GM23248 (cell line): ENCODE data around the gene CIAO1. TPM values are rescaled to one million over a fixed set of nuclear protein-coding genes. Genes with fewer than 3 reads are reported as not detected.

Experiments
- DNase-seq: peaks from one replicate; pipeline ENCODE4 v3.0.0-alpha.2; 2015
- H2AFZ ChIP-seq: fragments of 200-600 bp; sonication (generic); 2 replicates; pipeline ENCODE4 v1.6.1; 2016; ENCODE audit warnings: antibody characterized with exemption
- H3F3A ChIP-seq: fragments of 200-600 bp; sonication (generic); 2 replicates; pipeline ENCODE4 v1.6.1; 2016; ENCODE audit warnings: mild to moderate bottlenecking, antibody characterized with exemption, mixed run types; ENCODE audit not compliant: insufficient read depth
- H3K27ac ChIP-seq: fragments of 200-600 bp; sonication (generic); 2 replicates; pipeline ENCODE4 v1.5.1; 2016; ENCODE audit warnings: mild to moderate bottlenecking
- H3K27me3 ChIP-seq: fragments of 200-600 bp; sonication (generic); replicated peaks from 2 replicates; pipeline ENCODE4 v1.6.1; 2016; ENCODE audit warnings: mild to moderate bottlenecking; ENCODE audit not compliant: insufficient read depth
- H3K36me3 ChIP-seq: fragments of 200-600 bp; sonication (generic); 2 replicates; pipeline ENCODE4 v1.6.1; 2016; ENCODE audit warnings: low read depth, mild to moderate bottlenecking
- H3K4me1 ChIP-seq: fragments of 200-600 bp; sonication (generic); 2 replicates; pipeline ENCODE4 v1.6.1; 2016; ENCODE audit warnings: mild to moderate bottlenecking; ENCODE audit not compliant: insufficient read depth
- H3K4me2 ChIP-seq: fragments of 200-600 bp; sonication (generic); one replicate; pipeline ENCODE4 v1.6.1; 2016; ENCODE audit warnings: mild to moderate bottlenecking; ENCODE audit not compliant: unreplicated experiment
- H3K4me3 ChIP-seq: fragments of 200-600 bp; sonication (generic); 2 replicates; pipeline ENCODE4 v1.5.1; 2016; ENCODE audit warnings: mild to moderate bottlenecking
- H3K79me2 ChIP-seq: fragments of 200-600 bp; sonication (generic); 2 replicates; pipeline ENCODE4 v1.6.1; 2016; ENCODE audit warnings: mild to moderate bottlenecking; ENCODE audit not compliant: insufficient read depth
- H3K9ac ChIP-seq: fragments of 200-600 bp; sonication (generic); 2 replicates; pipeline ENCODE4 v1.6.1; 2016; ENCODE audit warnings: mild to moderate bottlenecking
- H3K9me2 ChIP-seq: fragments of 200-600 bp; sonication (generic); 2 replicates; pipeline ENCODE4 v1.6.1; 2016; ENCODE audit warnings: mixed run types, mild to moderate bottlenecking, moderate library complexity; ENCODE audit not compliant: insufficient read depth
- H3K9me3 ChIP-seq: fragments of 200-600 bp; sonication (generic); one replicate; pipeline ENCODE4 v1.6.1; 2017; ENCODE audit warnings: low read depth
- H4K20me1 ChIP-seq: fragments of 200-600 bp; sonication (generic); 2 replicates; pipeline ENCODE4 v1.6.0; 2016; ENCODE audit not compliant: insufficient read depth
- EZH2 ChIP-seq: fragments of 200-600 bp; sonication (generic); IDR thresholded peaks from 2 replicates; pipeline ENCODE4 v1.6.1; 2018; ENCODE audit warnings: antibody characterized with exemption, mild to moderate bottlenecking; ENCODE audit not compliant: insufficient read depth, poor library complexity, severe bottlenecking
- EZH2phosphoT487 ChIP-seq: fragments of 200-600 bp; sonication (generic); IDR thresholded peaks from 2 replicates; pipeline ENCODE4 v1.6.1; 2018; ENCODE audit warnings: antibody characterized with exemption, moderate library complexity, mild to moderate bottlenecking, low read depth; ENCODE audit not compliant: insufficient read depth
- WGBS, 2 experiments: methylation state at CpG; one replicate each; pipeline ENCODE4 v1.1.6; 2015 to 2017; ENCODE audit warnings: low lambda C conversion rate in 2 of 2, low coverage in 1 of 2; ENCODE audit errors: missing lambda C conversion rate in 2 of 2; 5-methylcytosine and 5-hydroxymethylcytosine counted together
- in situ Hi-C: fragments of 300-500 bp; cut with MboI; formaldehyde crosslinking; loops from 2 replicates; pipeline ENCODE4 v1.15.0; 2020
- polyA plus RNA-seq: library from polyadenylated mRNA; unstranded; fragments of >200 nt; fragmentation: Nextera tagmentation; extraction: Ambion mirVana; gene quantifications from 2 replicates; pipeline ENCODE4 v1.2.1, GENCODE V29; 2016
- total RNA-seq: library from RNA; depleted of rRNA; stranded (reverse); fragments of >200 nt; shearing (Covaris generic); gene quantifications from 2 replicates; pipeline ENCODE4 v1.2.3, GENCODE V29; 2014; rRNA removed

The CIAO1 gene
- total and polyA plus RNA-seq, 2 experiments from 2014 or later: 69.3 to 126 TPM

DNA sequence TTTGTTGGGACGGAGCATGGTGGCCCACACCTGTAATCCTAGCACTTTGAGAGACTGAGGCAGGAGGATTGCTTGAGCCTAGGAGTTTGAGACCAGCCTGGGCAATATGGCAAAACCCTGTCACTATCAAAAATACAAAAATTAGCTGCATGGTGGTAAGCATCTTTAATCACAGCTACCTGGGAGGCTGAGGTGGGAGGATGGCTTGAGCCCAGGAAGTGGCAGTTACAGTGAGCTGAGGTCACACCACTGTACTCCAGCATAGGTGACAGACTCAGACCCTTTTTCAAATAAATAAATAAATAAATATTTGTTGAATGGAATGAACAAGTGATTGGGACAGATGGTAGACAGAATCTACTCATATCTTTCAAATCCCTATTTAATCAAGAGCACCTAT lies 53.4 kb downstream of the CIAO1 start:
- DNase-seq: no peak
- Histone ChIP-seq H3K4me1 (peaks cover 7% of the 10 kb centered on the region), H4K20me1 (no peaks in the 10 kb centered on the region), H3K27ac (no peak overlapping the region), H2AFZ (no peak overlapping the region), H3K79me2 (no peaks in the 10 kb centered on the region), H3K9me3 (no peaks in the 10 kb centered on the region), H3K4me3 (no peak overlapping the region), H3K4me2 (no peak overlapping the region), H3K9ac (no peak overlapping the region), H3K9me2 (no peaks in the 10 kb centered on the region), H3K27me3 (peaks cover 22% of the 10 kb centered on the region; the same call in 1 of the 2 replicates), H3K36me3 (no peaks in the 10 kb centered on the region), H3F3A (peaks cover 23% of the 10 kb centered on the region; the same call in 1 of the 2 replicates)
- in situ Hi-C loops: no loop called here
- no peak for TF ChIP-seq EZH2phosphoT487
- TF ChIP-seq EZH2: no peak
- WGBS, 2 experiments: 62 to 72% methylated on average over 1 of the region's 1 CpG

DNA sequence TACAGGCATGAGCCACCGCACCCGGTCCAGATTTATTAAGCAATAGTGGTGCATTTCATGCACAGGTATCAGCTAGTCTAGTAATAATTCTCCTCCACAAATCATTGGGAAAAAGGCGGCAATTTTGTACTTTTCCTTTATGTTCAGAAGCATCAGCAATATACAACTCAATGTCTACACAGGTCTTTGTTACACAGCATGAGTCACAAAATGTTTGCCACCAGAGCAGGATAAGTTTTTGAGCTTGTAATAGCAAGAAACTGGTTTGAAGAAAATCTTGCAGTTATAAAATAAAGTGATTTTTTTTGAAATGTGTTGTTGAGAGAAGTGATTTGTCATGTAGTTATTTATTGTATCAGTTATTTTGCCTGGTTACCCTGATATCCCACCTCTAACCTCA lies 54.3 kb downstream of the CIAO1 start:
- Histone ChIP-seq H3K4me3 (no peak overlapping the region), H3F3A (0 out of 2 replicates have a peak, but pooled peaks cover 16% of the 10 kb centered on the region), H3K9ac (no peak overlapping the region), H3K4me2 (no peak overlapping the region), H2AFZ (no peak overlapping the region), H3K4me1 (peaks cover 7% of the 10 kb centered on the region), H3K27ac (no peak overlapping the region), H3K36me3 (no peaks in the 10 kb centered on the region), H3K27me3 (peaks cover 24% of the 10 kb centered on the region; the same call in 1 of the 2 replicates), H4K20me1 (no peaks in the 10 kb centered on the region), H3K9me3 (no peaks in the 10 kb centered on the region), H3K79me2 (no peaks in the 10 kb centered on the region), H3K9me2 (no peaks in the 10 kb centered on the region)
- 91 to 97% methylated on average over 3 of the region's 3 CpGs for WGBS, 2 experiments
- DNase-seq: no peak
- TF ChIP-seq EZH2phosphoT487: no peak
- TF ChIP-seq EZH2: no peak
- in situ Hi-C loops: no loop called here

DNA sequence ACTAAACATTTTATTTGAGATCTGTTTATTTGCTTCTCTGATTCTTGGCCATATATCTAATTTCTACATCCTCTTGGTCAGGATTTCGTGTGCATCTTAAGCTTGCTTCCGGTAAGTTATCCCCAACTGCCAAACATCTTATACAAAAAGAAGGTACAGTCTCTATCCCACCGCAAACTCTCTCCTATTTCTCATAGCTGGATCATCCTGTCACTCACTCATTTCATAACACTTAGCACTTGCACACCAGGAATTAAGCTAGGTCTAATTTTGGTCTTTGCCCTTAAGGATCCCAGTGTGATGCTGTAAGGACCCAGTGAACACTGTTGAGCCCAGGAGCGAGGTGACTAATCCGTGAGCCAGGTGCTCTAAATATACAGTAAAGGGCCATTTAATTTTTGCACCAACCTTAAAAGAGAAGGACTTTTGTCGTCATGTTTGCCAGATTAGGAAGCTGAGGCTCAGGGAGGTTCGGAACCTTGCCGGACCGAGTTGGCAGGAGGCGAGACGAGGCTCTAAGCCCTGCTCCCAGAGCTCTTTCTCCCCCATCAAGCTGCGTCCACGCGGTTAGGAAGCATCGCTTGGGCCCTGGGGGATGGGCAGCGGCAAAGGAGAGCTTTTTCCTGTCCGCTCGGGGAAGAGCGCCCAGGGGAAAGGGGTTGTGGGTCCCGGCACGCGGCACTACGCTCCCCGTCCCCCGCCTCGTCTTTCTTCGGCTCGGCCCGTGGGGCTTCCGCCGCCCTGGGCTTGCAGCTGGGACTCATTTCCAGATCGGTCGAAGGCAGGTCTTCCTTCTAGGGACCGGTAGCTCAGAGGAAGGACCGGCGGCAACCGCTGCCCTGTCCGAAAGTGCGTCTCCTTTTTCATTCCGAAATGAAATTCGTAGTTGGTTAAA lies 55.0 kb downstream of the CIAO1 start:
- H3K4me3 ChIP-seq: peak overlapping the region; percentile 82
- H4K20me1 ChIP-seq: no peaks in the 10 kb centered on the region
- H3K9ac ChIP-seq: peak overlapping the region; percentile 52
- no peak overlapping the region for H3K27ac ChIP-seq
- peak overlapping the region; percentile 97 for H3K4me2 ChIP-seq
- H3K9me3 ChIP-seq: no peaks in the 10 kb centered on the region
- no peak for TF ChIP-seq EZH2
- TF ChIP-seq EZH2phosphoT487: no peak
- in situ Hi-C loops: no loop called here
- peak overlapping the region; percentile 93 for H2AFZ ChIP-seq
- H3K79me2 ChIP-seq: no peaks in the 10 kb centered on the region
- no peaks in the 10 kb centered on the region for H3K9me2 ChIP-seq
- H3F3A ChIP-seq: 0 out of 2 replicates have a peak, but pooled peaks cover 10% of the 10 kb centered on the region
- 4% methylated on average over 39 to 41 of the region's 41 CpGs for WGBS, 2 experiments
- no peaks in the 10 kb centered on the region for H3K36me3 ChIP-seq
- no peak for DNase-seq
- peaks cover 24% of the 10 kb centered on the region; the same call in 1 of the 2 replicates for H3K27me3 ChIP-seq
- H3K4me1 ChIP-seq: peaks cover 2% of the 10 kb centered on the region

Other genes with a start within 250 kb of the CIAO1 start
- 0.65 and 1.0 TPM in 2 replicates for gene GPAT2, start 231.3 kb upstream of the CIAO1 start, total RNA-seq
- gene GPAT2, start 231.3 kb upstream of the CIAO1 start, polyA plus RNA-seq: 0.38 and 0.71 TPM in 2 replicates
- gene ADRA2B, start 149.7 kb upstream of the CIAO1 start, total RNA-seq: not detected in 2 replicates
- gene ADRA2B, start 149.7 kb upstream of the CIAO1 start, polyA plus RNA-seq: not detected in 2 replicates
- 0.25 TPM in 1 of 2 replicates, not detected in the other for gene ASTL, start 127.7 kb upstream of the CIAO1 start, total RNA-seq
- gene ASTL, start 127.7 kb upstream of the CIAO1 start, polyA plus RNA-seq: not detected in 2 replicates
- 2.4 and 8.8 TPM in 2 replicates for gene DUSP2, start 120.8 kb upstream of the CIAO1 start, total RNA-seq
- 3.1 and 3.3 TPM in 2 replicates for gene DUSP2, start 120.8 kb upstream of the CIAO1 start, polyA plus RNA-seq
- 120 and 129 TPM in 2 replicates for gene STARD7, start 57.4 kb upstream of the CIAO1 start, total RNA-seq
- gene STARD7, start 57.4 kb upstream of the CIAO1 start, polyA plus RNA-seq: 93.3 and 94.2 TPM in 2 replicates
- 43.6 and 46.8 TPM in 2 replicates for gene TMEM127, start 228 bp upstream of the CIAO1 start, total RNA-seq
- 33.4 and 34.0 TPM in 2 replicates for gene TMEM127, start 228 bp upstream of the CIAO1 start, polyA plus RNA-seq
- gene SNRNP200, start 39.3 kb downstream of the CIAO1 start, total RNA-seq: 30.6 and 34.2 TPM in 2 replicates
- gene SNRNP200, start 39.3 kb downstream of the CIAO1 start, polyA plus RNA-seq: 40.5 and 41.8 TPM in 2 replicates
- gene ITPRIPL1, start 59.1 kb downstream of the CIAO1 start, total RNA-seq: 0.25 and 0.32 TPM in 2 replicates
- 0.06 and 0.19 TPM in 2 replicates for gene ITPRIPL1, start 59.1 kb downstream of the CIAO1 start, polyA plus RNA-seq
- gene NCAPH, start 69.5 kb downstream of the CIAO1 start, total RNA-seq: 2.9 and 6.8 TPM in 2 replicates
- gene NCAPH, start 69.5 kb downstream of the CIAO1 start, polyA plus RNA-seq: 8.0 and 8.6 TPM in 2 replicates
- gene NEURL3, start 239.1 kb downstream of the CIAO1 start, total RNA-seq: not detected in 2 replicates
- not detected in 2 replicates for gene NEURL3, start 239.1 kb downstream of the CIAO1 start, polyA plus RNA-seq